Right lobe of liver (tissue), 4 donors: ENCODE measurements around the gene SAMMSON.

ENCODE experiments used
- CTCF ChIP-seq, 4 donors: fragments of 200-600 bp in 3 of 4; fragments of 450-650 bp in 1 of 4; IDR thresholded peaks; one replicate each; pipeline versions ENCODE4 v1.5.1 to v1.8.0; 2016 to 2022; ENCODE audit warnings: antibody characterized with exemption in 4 of 4, mild to moderate bottlenecking in 2 of 4
- POLR2A ChIP-seq: fragments of 450-650 bp; IDR thresholded peaks from one replicate; pipeline ENCODE4 v1.6.1; 2017; ENCODE audit warnings: antibody characterized with exemption, mild to moderate bottlenecking
- donor health status: DM: no; HTN: no; CAD: no.
- donor health status: DM: no; HTN: no; CAD: no.
- donor health status: DM: no; HTN: yes; CAD: no.

DNA sequence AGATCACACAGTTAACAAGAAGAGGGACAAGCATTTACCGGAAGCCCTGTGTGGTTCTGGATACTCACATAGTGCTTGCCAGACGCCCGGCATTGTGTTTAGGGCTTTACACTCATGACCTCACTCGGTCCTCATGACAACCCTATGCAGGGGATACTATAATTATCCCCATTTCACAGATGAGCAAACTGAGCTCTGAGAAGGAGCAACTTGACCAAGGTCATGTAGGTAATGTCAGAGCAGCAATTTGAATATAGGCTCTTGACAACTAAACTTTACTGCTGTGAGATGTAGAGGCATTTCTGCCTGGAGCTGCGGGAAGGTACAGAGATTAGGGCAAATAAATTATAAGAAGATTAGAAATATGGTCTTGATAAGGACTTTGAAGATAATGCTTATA lies 70.0 kb downstream of the SAMMSON start:
- TF ChIP-seq CTCF (IDR thresholded peaks at IDR 0.05) (no peak), POLR2A (no peak)
